ENCODE measurements around the gene APOA5. TPM values are rescaled to one million over a fixed set of nuclear protein-coding genes. Genes with fewer than 3 reads are reported as not detected.
A peak's percentile ranks its signal among the peaks of the same experiment; 100 is the strongest.
"Not testable (repeated sequence)": the region's sequence is repeated elsewhere in the genome, so short reads cannot be mapped to it uniquely, and the experiment has no call there.

APOA5 gene
- total RNA-seq, result not detected

- DNase-seq (ENCODE audit: low spot score in 2 of 2), result no peak
- no peak for FAIRE-seq
These were observed at the start of gene APOA5 for GRCh38 chr11:116791813-116792143. APOA5 (minus strand) TSS chr11:116791879; CDS start chr11:116791860, 19 bp downstream.

- DNase-seq (ENCODE audit: low spot score in 2 of 2) (no peak), FAIRE-seq (no peak)
These were observed 49.1 kb upstream of the APOA5 start for GRCh38 chr11:116840746-116841296.

- DNase-seq (ENCODE audit: low spot score in 2 of 2) (peak in 1 of 2 donors; percentile 46), FAIRE-seq (no peak)
These were observed 48.6 kb upstream of the APOA5 start for GRCh38 chr11:116840224-116840745.

- DNase-seq (ENCODE audit: low spot score in 2 of 2) (no peak), FAIRE-seq (no peak)
These were observed 46.8 kb upstream of the APOA5 start for GRCh38 chr11:116838321-116839084.

- FAIRE-seq (no peak), DNase-seq (ENCODE audit: low spot score in 2 of 2) (no peak)
These were observed 45.8 kb upstream of the APOA5 start, which contains the start of gene APOA1 for GRCh38 chr11:116837231-116838091. APOA1 (minus strand) TSS chr11:116837622; CDS start chr11:116837387, 235 bp downstream.

- no peak for FAIRE-seq
- no peak for DNase-seq (ENCODE audit: low spot score in 2 of 2)
These were observed 44.9 kb upstream of the APOA5 start for GRCh38 chr11:116836632-116836991.

- DNase-seq (ENCODE audit: low spot score in 2 of 2) (peak; percentile 79 to 86), FAIRE-seq (no peak)
These were observed 44.3 kb upstream of the APOA5 start for GRCh38 chr11:116835791-116836631.

GRCh38 chr11:116835042-116835772 lies 43.5 kb upstream of the APOA5 start:
- DNase-seq (ENCODE audit: low spot score in 2 of 2) (peak in 1 of 2 donors; percentile 59), FAIRE-seq (no peak)

- not testable (repeated sequence) for FAIRE-seq; DNase-seq (ENCODE audit: low spot score in 2 of 2)
These were observed 42.9 kb upstream of the APOA5 start for GRCh38 chr11:116834535-116835041.

GRCh38 chr11:116833816-116834534 lies 42.3 kb upstream of the APOA5 start:
- no peak for DNase-seq (ENCODE audit: low spot score in 2 of 2)
- no peak for FAIRE-seq

GRCh38 chr11:116833491-116833815 lies 41.8 kb upstream of the APOA5 start:
- no peak for FAIRE-seq
- DNase-seq (ENCODE audit: low spot score in 2 of 2), result no peak

- no peak for DNase-seq (ENCODE audit: low spot score in 2 of 2)
- no peak for FAIRE-seq
These were observed 40.9 kb upstream of the APOA5 start for GRCh38 chr11:116832350-116833290.

GRCh38 chr11:116831790-116832349 lies 40.2 kb upstream of the APOA5 start:
- FAIRE-seq, result no peak
- no peak for DNase-seq (ENCODE audit: low spot score in 2 of 2)

GRCh38 chr11:116830184-116830912 lies 38.7 kb upstream of the APOA5 start:
- DNase-seq (ENCODE audit: low spot score in 2 of 2), result no peak
- no peak for FAIRE-seq

- no peak for FAIRE-seq
- no peak for DNase-seq (ENCODE audit: low spot score in 2 of 2)
These were observed 38.0 kb upstream of the APOA5 start, which contains the start of gene APOC3 for GRCh38 chr11:116829525-116830183. APOC3 (plus strand) TSS chr11:116829907; CDS start chr11:116830583, 676 bp downstream.

Data from frontal cortex (tissue), 4 donors.